ENCODE data around the gene ZNF507.
"Not testable (repeated sequence)": the region's sequence is repeated elsewhere in the genome, so short reads cannot be mapped to it uniquely, and the experiment has no call there.

ZNF507 gene

GRCh38 chr19:32416749-32417456 is 71.5 kb downstream of the ZNF507 start:
- no peak for DNase-seq

- DNase-seq = no peak
Observed at GRCh38 chr19:32418155-32418554, 72.7 kb downstream of the ZNF507 start.

GRCh38 chr19:32421589-32422361 is 76.4 kb downstream of the ZNF507 start:
- no peak for DNase-seq

- DNase-seq = no peak
Observed at GRCh38 chr19:32422435-32422834, 77.0 kb downstream of the ZNF507 start.

- not testable (repeated sequence) for DNase-seq
Observed at GRCh38 chr19:32423944-32424343, 78.5 kb downstream of the ZNF507 start.

- no peak for DNase-seq
Observed at GRCh38 chr19:32427536-32427935, 82.1 kb downstream of the ZNF507 start.

- DNase-seq = no peak
Observed at GRCh38 chr19:32436692-32437091, 91.3 kb downstream of the ZNF507 start.

GRCh38 chr19:32437096-32437495 is 91.7 kb downstream of the ZNF507 start:
- DNase-seq = no peak
